ENCODE measurements around the gene DHRS12.

DHRS12 gene

DNA sequence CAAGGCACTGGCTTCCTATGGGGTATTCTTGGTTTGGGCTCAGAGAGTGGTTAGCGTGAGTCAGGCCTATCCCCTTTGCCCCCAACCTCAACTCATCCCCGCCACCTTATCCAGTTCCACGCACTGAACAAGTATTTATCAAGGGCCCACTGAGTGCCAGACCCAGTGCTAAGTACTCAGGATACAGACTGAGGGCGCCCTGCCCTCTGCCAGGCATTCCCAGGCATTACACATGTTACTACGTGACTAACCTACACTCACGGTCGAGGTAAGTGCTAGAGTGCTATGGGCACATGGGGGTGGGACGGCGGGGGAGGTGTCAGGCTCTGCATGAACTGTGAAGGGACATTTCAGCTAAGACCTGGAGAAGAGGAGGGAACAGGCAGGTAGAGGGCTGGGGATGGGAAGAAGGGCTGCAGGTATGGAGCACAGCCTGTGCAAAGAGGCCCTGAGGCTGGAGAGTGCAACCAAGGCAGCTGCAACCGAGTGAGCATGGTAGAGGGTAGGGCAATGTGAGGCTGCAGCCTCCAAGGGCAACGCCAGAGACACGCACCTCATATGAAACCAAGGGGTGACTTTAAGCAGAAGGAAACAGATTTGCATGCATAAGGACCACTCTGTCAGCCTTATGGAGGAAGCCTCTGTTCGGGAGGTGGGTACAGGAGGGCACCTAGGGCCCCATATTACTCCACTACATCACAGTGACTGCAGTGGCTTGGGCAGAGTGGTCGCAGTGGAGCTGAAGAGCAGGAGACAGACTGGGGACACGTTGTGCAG lies 22.5 kb downstream of the DHRS12 start:
- DNase-seq (ENCODE audit: low read depth) = no peak

DNA sequence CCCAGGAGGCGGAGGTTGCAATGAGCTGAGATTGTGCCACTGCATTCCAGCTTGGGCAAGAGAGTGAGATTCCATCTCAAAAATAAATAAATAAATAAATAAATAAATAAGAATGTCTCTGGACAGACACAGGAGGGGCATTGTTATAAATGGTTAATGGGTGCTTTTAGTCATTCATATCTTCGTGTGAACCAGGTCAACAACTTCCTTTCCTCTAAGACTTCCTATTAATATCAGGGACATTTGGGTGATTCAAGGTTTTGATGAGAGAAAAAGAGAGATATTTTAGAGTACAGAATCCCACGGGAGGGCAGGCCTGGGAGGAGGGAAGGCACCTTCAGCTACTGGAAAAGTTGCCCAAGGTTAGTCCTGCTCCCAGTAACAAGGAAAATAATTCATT lies 23.9 kb downstream of the DHRS12 start:
- no peak for DNase-seq (ENCODE audit: low read depth)

DNA sequence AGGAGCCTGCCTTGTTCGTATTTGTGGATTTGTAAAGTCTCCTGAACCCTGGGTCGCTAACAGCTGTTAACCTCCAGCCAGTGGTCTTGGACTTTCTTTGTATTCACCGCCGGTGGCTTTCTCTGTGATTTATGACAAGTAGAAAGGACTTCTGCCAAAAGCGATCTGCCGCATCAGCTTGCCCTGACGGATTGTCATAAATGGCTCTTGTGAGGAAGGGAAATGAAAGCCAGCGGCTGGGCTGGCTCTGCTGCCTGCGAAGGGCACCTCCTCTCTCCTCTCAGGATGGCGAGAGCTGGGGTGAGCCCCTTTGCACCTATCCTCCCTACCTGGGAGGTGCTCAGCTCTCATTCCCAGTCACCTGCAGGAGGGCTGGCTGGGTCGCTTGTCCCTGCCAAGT lies 25.6 kb downstream of the DHRS12 start:
- no peak for DNase-seq (ENCODE audit: low read depth)

DNA sequence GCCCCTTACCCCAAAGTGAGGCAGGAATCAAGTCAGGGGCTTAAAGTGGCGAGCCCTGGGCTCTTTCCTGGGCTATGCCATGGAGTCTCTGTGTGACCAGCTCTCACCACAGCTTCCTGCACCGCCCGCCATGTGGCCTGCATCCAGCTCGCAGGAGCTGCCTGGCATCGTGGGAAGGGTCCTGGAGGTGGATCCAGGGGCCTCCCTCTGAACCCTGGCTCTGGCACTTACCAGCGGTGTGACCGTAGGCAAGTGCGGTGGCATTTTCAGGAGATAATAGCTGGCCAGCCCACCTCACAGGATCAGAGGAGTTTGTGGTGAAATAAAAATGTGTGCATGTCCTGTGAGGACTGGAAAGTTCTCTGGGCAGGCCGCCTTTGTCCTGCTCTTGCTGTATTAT lies 26.0 kb downstream of the DHRS12 start:
- DNase-seq (ENCODE audit: low read depth) = no peak

DNA sequence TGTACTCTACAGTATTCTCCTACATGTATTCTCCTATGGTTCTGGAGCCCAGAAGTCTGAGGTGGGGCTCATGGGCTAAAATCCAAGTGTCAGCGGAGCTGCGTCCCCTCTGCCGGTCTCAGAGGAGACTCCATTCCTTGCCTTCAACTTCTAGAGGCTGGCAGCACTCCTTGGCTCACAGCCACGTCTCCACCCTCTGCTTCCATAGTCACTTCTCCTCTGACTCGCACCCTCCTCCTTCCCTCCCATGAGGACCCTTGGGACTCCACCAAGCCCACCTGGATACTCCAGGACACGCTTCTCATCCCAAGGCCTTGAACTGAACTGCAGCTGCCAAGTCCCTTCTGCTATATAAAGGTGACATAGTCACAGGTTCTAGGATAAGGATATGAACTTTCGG lies 27.8 kb downstream of the DHRS12 start:
- no peak for DNase-seq (ENCODE audit: low read depth)

DNA sequence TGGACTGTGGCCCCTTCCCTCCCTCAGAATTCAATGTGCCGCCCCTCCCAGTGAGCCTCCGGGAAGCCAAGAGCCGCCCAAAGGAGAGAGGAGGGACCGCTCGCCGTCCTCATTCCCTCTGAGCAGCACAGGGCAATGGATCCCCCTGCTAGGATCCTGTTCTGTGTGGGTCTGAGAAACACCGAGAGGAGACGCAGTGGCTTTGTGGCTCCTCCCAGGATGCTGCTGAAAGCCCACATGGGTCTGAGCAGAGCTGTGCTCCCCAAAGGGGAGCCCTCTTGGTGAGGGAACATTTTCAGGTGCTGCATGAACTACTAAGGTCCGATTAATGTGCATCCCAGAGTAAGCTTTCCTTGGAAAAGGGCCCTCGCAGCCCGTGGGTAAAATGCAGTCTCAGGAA lies 30.4 kb downstream of the DHRS12 start:
- no peak for DNase-seq (ENCODE audit: low read depth)

DNA sequence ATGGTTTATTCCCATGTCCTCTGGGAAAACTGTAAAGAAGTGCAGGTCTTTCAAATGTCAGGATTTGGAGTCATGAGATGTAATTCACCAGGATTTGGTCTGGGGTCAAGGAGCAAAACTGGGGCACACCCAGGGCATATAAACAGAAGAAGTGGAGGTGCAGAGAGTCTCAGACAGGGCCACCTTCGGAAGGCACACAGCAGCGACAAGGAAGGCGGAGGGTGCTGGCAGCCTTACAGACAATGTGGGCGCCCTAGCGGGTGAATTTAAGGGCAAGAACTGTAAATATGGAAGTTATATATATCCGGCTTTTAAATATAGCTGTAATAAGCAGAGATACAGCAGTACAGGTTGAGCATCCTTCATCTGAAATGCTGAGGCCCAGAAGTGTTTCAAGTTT lies 31.2 kb downstream of the DHRS12 start:
- DNase-seq (ENCODE audit: low read depth) = no peak

DNA sequence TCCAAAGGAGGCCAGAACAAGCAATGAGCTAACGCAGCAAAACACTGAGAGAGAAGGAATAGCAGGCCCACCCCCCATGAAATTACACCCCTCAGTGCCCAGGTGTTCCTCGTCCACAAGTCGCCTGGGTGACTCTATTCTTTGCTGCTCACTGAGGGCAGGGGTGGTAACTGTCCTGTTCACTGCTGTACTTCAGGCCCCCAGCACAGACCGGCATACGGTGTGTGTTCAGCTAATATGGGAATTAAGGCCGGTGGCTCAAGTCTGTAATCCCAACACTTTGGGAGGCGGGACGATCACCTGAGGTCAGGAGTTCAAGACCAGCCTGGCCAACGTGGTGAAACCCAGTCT lies 31.9 kb downstream of the DHRS12 start:
- no peak for DNase-seq (ENCODE audit: low read depth)

DNA sequence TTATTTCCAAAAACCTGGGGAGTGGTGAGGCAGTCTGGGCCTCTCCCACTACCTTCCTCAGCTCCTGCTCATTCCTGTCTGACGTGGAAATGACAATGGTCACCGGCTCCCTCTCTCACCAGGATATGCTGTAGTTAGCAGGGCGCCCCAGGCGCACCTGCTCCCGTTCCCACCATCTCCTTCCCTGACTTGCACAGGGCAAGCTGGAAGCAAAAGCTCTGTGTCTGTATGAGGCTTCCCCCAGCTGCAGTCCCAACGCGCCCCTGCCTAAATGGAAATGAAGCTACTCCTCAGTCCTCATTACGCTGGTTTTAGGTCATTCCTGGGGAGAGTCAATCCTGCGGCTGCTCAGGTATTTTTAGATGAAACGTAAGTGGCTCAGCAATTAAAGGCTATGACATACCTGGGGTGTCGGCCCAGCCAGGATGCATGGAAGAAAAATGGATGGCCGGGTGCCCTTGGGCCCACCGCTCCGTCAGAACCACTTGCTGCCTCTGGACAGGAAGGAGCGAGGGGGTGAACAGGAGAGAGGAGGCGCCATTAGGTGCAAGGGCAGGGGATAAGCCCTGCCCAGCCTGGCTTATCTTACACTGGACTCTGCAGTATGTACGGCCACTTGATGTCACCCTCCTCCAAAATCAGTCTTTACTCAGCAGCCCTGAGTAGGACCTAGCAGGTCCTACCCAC lies 32.4 kb downstream of the DHRS12 start:
- no peak for DNase-seq (ENCODE audit: low read depth)

DNA sequence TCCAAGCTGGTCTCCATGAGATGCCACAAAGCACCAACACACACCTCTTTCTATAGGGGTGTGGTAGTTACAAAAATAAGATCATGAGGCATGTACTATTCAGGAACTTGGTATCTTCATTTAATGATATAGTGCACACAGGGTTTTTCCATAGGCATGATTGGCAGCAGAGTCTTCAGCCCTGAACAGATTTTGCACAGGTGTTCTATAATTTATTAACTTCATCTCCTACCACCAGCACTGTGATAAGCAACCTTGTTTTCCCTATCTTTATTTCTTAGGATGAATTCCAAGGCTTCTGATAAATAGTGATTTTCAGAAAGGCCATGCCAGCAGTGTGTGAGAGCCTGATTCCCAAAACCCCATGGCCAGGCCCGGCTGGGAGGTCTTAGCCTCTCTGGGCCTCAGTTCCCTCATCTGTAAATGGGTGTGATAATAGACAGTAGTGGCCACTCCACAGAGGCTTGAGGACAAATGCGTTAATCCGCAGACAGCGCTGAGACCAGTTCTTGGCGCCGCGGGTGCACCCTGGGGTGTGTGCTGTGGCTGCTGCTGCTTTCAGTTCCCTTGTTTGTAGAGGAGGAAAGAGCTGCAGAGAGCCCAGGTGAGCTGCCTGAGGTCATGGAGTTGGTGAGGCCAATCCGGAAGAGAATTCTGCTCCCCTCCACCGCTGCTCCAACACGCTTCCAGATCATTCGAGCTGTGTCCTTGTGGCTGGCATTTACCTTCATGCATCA lies 33.1 kb downstream of the DHRS12 start:
- no peak for DNase-seq (ENCODE audit: low read depth)

DNA sequence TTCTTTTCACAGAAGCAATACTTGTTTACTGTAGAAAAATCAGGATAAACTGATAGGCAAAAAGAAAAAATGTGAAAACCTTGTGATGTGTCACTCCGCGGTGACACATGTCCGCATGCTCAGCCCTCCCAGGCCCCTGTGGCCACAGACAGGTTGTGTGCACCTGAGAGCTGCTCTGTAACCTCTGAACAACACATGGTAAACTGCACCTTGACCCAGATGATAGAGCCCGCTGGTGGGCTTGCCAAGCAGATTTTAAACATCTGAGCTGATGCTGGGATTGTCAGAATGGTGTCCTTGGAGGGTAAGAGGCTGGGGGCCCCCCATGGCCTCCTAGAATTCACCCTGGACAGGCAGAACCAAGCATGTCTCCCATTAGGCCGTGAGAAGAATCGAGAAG lies 33.8 kb downstream of the DHRS12 start:
- DNase-seq (ENCODE audit: low read depth) = no peak

DNA sequence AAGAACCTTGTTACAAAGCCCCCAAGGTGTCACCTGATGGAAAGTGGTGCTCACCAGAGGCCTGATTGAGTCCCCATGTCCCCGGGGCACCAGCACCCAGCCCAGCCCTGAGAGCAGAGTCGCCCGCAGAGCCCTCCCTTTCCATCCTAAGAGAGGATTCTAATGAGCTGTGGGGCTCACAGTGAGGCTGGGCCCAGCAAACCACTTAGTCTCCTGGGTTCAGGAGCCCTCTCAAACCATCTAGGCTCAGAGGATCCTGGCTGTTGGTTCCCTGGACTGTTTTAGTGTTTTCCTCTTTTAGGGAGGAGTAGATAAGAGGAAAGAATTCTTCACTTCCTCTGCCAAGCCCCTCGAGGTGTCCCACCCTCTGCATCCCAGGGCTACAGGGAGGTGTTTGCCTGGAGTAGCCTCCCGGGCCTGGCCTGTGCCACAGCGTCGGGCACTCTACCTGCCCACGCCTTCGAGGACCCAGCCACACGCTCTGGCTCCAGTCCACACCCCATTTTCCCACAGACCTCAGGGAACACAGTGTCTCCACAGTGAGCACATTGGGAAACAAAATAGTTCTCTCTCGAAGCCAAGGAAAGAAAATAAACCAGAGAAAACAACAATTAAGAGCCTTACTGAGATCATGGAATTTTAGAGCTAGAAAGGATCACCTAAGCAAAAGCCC lies 34.4 kb downstream of the DHRS12 start:
- no peak for DNase-seq (ENCODE audit: low read depth)

DNA sequence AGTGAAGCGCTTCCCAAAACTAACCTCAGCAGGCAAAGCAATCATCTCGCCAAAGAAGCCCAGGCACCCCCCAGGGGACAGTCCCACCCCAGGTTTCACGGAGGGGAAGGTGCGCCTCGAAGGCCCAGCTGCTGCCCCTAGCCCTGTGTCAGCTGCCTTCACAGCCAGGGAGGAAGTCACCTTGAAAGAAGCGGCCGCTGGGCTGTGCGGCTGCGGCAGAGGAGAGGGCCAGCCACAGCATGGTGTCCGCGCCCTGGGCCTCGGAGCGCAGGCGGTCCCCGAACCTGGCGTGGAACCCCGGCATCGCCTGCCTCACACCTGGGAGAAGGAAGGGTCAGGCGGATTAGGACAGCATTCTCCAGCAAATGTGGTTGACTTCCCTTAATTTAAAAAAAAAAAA lies 35.0 kb downstream of the DHRS12 start:
- no peak for DNase-seq (ENCODE audit: low read depth)

DNA sequence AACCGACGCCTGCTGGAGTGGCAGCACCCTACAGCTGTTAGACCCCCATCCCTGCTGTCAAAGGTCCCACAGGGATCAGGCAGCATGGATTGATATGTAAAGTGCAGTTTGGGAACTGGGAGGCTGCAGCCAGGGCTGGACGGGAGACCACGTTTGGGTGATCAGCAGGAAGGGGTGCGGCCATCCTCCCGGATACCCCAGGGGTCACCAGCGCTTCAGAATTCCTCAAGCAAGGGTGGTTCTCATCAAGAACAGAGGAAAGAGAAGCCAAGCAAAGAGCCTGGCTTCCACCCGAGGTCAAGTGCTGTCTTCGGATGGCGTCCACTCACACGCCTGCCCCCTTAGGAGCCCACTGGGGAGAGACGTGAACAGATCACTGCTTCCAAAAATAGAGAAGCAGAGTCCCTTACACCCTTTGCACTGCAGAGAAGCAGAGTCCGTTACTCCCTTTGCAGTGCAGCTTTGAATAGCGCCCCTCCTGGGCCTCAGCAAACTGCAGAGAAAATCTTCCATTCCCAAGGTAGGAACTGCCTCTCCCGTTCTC lies 35.5 kb downstream of the DHRS12 start:
- DNase-seq (ENCODE audit: low read depth) = no peak

DNA sequence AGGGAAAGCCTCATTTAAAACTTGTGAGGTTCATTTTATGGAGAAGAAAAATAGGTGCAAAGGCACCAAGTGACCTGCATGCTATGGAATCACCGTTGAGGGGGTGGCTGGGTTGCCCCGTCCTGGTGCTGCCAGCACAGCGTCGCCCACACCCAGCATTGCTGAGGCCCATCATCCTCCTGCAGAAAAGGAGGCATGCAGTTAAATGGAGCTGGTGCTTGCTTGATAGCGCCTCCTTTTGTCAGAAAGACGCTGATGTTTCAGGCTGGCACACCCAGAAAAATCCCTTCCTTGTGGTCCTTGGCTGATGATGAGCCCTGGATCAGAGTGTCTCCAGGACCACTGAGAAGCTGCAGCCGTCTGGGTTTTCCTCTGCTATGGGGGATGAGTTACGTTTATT lies 36.9 kb downstream of the DHRS12 start:
- DNase-seq (ENCODE audit: low read depth) = no peak

DNA sequence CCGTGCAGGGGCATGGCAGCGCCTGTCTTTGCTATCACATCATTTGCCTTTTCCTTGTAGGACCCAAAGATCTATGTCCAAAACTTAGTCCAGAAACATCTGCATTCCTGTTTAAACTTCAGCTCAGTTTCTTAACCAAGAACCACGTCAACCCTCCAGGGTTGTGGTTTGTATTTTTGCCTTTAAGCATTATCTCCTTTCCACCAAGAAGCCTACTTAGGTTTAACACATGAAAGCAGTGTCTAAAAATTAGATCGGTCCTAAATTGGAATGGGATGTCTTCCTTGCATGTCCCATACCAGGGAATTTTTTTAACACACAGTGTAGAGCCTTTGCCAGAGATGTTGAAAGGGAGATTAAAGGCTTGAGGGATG lies 38.8 kb downstream of the DHRS12 start:
- no peak for DNase-seq (ENCODE audit: low read depth)

DNA sequence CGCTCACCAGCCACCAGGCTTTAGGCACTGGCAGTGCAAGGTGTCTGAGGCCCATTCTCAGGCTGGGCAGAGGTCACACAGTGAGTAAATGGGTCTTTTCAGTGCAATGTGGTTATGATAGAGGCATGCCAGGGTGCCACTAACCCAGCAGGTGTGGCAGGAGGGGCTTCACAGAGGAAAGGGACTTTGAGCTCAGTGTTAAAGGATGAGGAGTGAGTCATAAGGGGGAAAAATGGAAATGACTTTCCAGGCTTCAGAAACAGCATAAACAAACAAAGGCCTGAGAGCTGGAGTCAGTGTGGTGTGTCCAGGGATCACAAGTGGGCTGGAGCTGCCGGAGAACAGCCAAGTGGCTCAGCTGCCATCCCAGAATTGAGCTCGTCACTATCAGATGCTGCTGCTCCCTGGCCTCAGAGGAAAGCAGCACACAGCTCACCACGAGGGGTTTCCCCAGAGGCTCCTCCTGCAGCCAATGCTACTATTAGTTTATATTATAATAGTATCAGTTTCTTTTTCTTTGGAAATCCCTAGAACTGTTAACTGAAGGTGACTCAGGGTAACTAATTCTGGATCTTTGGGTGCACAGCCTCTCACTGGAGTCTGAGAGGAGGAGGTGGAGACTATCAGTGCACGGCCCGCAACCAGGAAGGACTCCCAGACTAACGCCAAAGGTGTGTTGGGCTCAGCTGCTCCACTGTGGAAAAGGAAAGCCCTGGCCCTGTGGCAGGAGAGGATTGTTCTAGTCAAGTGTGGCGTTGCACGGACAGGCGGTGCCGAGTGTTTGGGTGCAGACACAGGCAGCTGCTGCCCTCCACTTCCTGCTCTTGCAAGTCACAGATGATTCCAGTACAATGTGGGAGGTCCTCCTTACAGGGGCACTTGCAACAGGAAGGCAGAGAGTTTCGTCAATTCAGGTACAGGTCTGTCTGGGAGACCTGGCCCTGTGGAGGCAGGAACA lies 39.5 kb downstream of the DHRS12 start:
- peak; percentile 49 for DNase-seq (ENCODE audit: low read depth)

DNA sequence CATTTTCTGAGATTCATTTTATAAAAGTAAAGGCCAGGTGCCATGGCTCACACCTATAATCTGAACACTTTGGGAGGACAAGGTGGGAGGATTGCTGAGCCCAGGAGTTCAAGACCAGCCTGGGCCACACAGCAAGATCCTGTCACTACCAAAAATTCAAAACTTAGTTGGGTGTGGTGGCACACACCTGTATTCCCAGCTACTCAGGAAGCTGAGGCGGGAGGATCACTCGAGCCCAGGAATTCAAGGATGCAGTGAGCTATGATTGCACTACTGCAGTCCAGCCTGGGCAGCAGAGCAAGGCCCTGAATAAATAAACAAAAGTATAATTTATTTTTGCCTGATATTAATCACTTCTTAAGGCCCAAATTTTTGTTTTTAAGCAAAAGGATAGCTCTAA lies 40.5 kb downstream of the DHRS12 start:
- no peak for DNase-seq (ENCODE audit: low read depth)

DNA sequence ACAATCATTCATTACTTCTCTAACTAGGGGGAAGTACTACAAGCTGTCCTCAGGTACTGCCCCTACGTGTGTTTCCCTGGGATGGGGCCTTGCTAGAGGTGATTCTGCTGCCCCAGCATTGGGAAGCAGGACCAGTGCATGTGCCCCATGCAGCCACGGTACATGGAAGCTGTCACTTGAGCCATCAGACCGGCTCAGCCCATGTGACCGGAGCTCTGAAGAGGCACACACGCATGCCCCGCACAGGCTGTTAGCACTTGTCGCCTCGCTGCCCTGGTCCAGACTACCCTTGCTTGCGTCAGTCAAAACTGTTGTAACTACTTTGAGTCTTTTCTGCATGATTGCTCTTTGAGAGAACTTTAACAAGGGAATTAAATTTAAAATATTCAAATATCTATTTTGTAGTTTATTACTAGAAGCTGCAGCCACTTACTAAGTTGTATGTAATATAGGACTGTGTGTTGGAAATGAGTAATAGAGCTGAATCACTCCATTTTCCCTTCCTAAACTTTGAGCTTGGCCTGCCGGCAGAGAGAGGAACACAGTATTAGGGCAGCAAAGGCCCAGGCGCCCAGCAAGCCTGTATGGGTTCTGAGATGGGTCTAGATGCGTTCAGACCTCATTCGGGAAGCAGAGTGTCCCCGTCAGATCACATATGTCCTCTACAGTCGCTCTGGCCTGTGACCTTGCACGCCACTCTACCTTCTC lies 42.2 kb downstream of the DHRS12 start:
- no peak for DNase-seq (ENCODE audit: low read depth)

DNA sequence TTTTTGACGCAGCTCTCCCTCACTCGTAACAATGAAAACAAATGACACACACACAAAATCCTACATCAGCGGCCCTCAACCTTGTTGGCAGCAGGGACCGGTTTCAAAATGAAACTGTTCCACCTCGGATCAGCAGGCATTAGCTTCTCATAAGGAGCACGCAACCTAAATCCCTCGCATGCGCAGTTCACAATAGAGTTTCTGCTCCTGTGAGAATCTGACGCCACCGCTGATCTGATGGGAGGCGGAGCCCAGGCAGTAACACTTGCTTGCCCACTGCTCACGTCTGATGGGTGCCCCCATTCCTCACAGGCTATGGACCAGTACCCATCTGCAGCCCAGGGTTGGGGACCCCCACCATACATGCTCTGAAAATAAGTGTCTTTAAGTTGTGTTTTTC lies 43.4 kb downstream of the DHRS12 start:
- DNase-seq (ENCODE audit: low read depth) = peak; percentile 76

DNA sequence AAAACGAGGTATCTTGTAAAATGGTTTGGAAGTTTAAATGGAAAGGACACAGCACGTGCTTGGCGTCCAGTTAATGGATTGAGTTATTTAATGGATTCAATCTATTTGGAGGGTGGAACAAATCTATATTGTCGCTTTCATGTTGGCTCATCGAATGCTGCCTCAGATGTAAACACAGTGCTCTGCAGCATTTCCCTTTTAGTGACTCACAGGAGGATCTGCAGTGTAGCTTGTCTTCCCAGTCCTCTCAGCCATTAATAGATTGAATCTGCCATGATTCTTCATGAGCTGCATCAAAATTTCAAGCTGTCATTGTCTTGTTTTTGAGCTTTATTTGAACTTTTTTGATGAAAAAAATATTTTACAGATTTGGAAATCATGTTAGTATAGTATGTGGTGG lies 44.7 kb downstream of the DHRS12 start:
- DNase-seq (ENCODE audit: low read depth) = no peak
